Body of pancreas (tissue), 4 donors: ENCODE data around the gene TOMM22. TPM values are rescaled to one million over a fixed set of nuclear protein-coding genes. Genes with fewer than 3 reads are reported as not detected.

Experiments
- ATAC-seq: fragments of 150-250 bp; one replicate; pipeline ENCODE4 v1.9.1; 2016
- DNase-seq, 4 donors: peaks; one replicate each; pipeline ENCODE4 v3.0.0-alpha.2; 2019
- H3K27ac ChIP-seq, 4 donors: fragments of 200-600 bp; sonication (generic); 1 replicate in 3 of 4; 2 replicates in 1 of 4; pipeline versions ENCODE4 v1.5.1 to v1.6.1; 2016 to 2019; ENCODE audit warnings: mild to moderate bottlenecking in 1 of 4, mixed read lengths in 1 of 4, moderate library complexity in 1 of 4
- H3K27me3 ChIP-seq, 2 donors: fragments of 200-600 bp; sonication (generic); one replicate each; pipeline ENCODE4 v1.6.0; 2016; ENCODE audit warnings: mild to moderate bottlenecking in 1 of 2
- H3K36me3 ChIP-seq, 2 donors: fragments of 200-600 bp; sonication (generic); replicated peaks in 1 of 2; 2 replicates each; pipeline ENCODE4 v1.5.1; 2016; ENCODE audit warnings: low read depth in 2 of 2; ENCODE audit not compliant: insufficient read depth in 1 of 2
- H3K4me1 ChIP-seq: fragments of 200-600 bp; sonication (generic); one replicate; pipeline ENCODE4 v1.6.0; 2016
- H3K4me3 ChIP-seq, 2 donors: fragments of 200-600 bp; sonication (generic); 1 replicate in 1 of 2; 2 replicates in 1 of 2; pipeline ENCODE4 v1.5.1; 2016 to 2019
- H3K9me3 ChIP-seq, 3 donors: fragments of 200-600 bp; sonication (generic); 1 replicate in 2 of 3; 2 replicates in 1 of 3; pipeline ENCODE4 v1.5.1; 2016
- POLR2A ChIP-seq, 3 donors: fragments of 450-650 bp; IDR thresholded peaks; one replicate each; pipeline ENCODE4 v1.6.1; 2016; ENCODE audit warnings: antibody characterized with exemption in 3 of 3, mild to moderate bottlenecking in 2 of 3
- WGBS, 2 donors: methylation state at CpG; one replicate each; pipeline ENCODE4 v1.1.5; 2017; 5-methylcytosine and 5-hydroxymethylcytosine counted together
- intact Hi-C: fragments of 100-400 bp; cut with DNase I; formaldehyde crosslinking; loops from one replicate; pipeline ENCODE4 v1.15.1; 2023
- total RNA-seq, 2 donors: library from RNA; depleted of rRNA; stranded (reverse); fragments of >200 nt; gene quantifications; one replicate each; pipeline ENCODE4 v1.1.0, GENCODE V29; 2016
- TF ChIP-seq, protein P1 (sequence below), 7 experiments: fragments of 450-650 bp in 4 of 7; fragments of 200-600 bp in 3 of 7; sonication (generic) in 3 of 7; IDR thresholded peaks; one replicate each; pipeline ENCODE4 v1.5.1; 2016 to 2019; ENCODE audit warnings: antibody characterized with exemption in 7 of 7

Gene TOMM22
- total RNA-seq, 2 donors from 2014 or later, result 16.6 to 21.4 TPM

DNA sequence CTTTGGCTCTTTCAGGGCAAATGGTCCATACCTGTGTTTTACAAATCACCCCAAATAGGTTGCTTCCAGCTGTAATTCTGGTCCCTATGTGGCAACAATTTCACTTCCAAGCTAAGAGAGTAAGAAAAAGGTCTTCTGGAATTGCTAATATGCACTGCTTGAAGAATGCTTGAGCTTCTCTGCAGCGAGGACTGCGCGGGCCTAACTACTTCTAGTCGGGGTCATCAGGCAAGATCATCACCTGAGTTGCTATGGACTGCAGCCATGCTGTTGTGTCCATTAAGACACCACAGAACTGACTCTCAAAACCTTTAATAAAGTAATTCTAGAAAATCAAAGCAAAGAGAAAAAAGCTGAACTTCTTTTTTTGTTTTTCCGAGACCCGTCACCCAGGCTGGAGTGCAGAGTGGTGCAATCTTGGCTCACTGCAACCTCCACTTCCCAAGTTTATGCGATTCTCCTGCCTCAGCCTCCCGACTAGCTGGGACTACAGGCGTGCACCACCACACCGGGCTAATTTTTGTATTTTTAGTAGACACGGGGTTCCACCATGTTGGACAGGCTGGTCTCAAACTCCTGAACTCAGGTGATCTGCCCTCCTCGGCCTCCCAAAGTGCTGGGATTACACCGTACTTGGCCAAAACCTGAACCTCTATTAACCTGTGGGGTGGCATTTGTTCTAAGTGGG lies 16.8 kb downstream of the TOMM22 start:
- no peak overlapping the region for H3K4me3 ChIP-seq
- 89 to 92% methylated on average over 13 of the region's 13 CpGs for WGBS, 2 donors
- H3K27ac ChIP-seq, result peak overlapping the region; percentile 33 to 99 (median 98)
- no peaks in the 10 kb centered on the region for H3K36me3 ChIP-seq
- no peak for DNase-seq
- ATAC-seq, result no peak
- H3K9me3 ChIP-seq, result no peaks in the 10 kb centered on the region
- no peaks in the 10 kb centered on the region for H3K27me3 ChIP-seq
- TF ChIP-seq POLR2A (IDR thresholded peaks at IDR 0.05), result no peak
- TF ChIP-seq, protein P1, sequence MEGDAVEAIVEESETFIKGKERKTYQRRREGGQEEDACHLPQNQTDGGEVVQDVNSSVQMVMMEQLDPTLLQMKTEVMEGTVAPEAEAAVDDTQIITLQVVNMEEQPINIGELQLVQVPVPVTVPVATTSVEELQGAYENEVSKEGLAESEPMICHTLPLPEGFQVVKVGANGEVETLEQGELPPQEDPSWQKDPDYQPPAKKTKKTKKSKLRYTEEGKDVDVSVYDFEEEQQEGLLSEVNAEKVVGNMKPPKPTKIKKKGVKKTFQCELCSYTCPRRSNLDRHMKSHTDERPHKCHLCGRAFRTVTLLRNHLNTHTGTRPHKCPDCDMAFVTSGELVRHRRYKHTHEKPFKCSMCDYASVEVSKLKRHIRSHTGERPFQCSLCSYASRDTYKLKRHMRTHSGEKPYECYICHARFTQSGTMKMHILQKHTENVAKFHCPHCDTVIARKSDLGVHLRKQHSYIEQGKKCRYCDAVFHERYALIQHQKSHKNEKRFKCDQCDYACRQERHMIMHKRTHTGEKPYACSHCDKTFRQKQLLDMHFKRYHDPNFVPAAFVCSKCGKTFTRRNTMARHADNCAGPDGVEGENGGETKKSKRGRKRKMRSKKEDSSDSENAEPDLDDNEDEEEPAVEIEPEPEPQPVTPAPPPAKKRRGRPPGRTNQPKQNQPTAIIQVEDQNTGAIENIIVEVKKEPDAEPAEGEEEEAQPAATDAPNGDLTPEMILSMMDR (IDR thresholded peaks at IDR 0.05), result no peak
- H3K4me1 ChIP-seq, result peaks cover 51% of the 10 kb centered on the region
- intact Hi-C loops, result no loop called here

DNA sequence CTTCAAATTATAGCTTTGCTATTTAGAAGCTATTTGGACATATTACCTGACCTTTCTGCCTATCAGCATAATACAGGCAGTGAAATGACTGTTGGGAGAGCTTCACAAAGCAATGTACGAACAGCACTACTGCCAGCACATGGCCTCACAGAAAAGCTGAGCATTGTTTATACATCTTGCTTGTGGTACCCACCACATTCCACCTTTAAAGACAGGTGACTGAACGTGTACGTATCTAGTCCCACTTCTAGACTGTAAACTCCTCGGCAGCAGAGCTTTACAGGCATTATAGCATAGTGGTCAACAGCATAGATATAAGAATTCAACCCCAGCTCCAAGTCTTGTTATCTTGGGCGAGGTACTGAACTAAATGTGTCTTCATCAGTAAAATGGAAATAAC lies 17.4 kb downstream of the TOMM22 start:
- ATAC-seq (no peak), DNase-seq (no peak)
- peak overlapping the region; percentile 33 to 99 (median 98) for H3K27ac ChIP-seq
- no peaks in the 10 kb centered on the region for H3K27me3 ChIP-seq
- no peaks in the 10 kb centered on the region for H3K36me3 ChIP-seq
- no peaks in the 10 kb centered on the region for H3K9me3 ChIP-seq
- no peak overlapping the region for H3K4me3 ChIP-seq
- intact Hi-C loops, result no loop called here
- no peak for TF ChIP-seq POLR2A (IDR thresholded peaks at IDR 0.05)
- peaks cover 51% of the 10 kb centered on the region for H3K4me1 ChIP-seq
- 25 to 46% methylated on average over 5 of the region's 5 CpGs for WGBS, 2 donors

DNA sequence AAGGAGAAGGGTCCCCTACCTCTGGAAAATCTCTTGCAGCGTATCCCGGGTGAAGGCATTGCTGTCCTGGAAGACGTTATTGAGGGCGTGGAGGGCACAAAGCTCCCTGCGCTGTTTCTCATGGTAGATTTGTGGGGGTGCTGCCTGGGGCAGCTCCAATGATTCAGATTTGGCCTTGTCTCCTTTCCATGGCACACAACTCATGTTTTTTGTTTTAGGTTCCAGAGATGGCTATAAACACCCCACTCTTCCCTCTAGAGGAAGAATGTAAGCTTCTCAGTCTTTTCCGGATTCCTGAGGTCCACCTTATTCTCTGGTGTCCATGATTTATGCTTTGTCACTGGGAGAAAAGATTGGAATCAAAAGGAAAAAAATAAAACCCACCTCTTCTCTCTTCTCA lies 18.0 kb downstream of the TOMM22 start:
- intact Hi-C loops, result no loop called here
- TF ChIP-seq, protein P1 (IDR thresholded peaks at IDR 0.05), result no peak
- TF ChIP-seq POLR2A (IDR thresholded peaks at IDR 0.05), result no peak
- peaks cover 56% of the 10 kb centered on the region for H3K4me1 ChIP-seq
- H3K36me3 ChIP-seq, result no peaks in the 10 kb centered on the region
- peak overlapping the region; percentile 49 to 67 for H3K4me3 ChIP-seq
- H3K27me3 ChIP-seq, result no peaks in the 10 kb centered on the region
- ATAC-seq (no peak), DNase-seq (no peak)
- H3K27ac ChIP-seq, result peak overlapping the region; percentile 33 to 99 (median 98)
- H3K9me3 ChIP-seq, result no peaks in the 10 kb centered on the region
- WGBS, 2 donors, result 11 to 16% methylated on average over 6 of the region's 6 CpGs

DNA sequence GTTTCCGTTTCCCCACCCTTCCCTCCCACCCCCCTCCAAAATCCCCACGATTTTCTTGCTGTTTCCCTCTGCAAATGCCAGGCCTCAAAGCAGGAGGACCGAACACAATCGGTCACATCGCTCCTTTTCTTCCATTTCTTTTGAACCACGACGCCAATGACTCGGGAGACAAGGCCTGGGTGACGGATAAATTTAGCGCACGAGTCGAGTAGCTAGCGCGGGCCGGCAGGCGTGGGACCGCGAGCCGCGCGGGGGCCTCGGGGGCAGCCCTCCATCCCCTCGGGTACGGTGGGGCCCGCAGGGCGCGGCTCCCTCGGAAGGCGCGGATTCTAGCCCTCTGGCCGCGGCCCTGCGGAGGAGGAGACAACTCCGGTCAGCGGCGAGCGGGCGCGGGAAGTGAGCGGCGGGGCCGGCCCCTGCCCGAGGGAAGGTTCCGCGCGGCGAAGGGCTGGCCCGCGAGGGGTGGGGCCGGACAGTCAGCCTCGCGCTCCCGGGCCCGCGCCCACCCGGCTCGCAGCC lies 18.6 kb downstream of the TOMM22 start:
- intact Hi-C loops, result no loop called here
- H3K4me1 ChIP-seq, result peaks cover 60% of the 10 kb centered on the region
- WGBS, 2 donors, result 0% methylated on average over 17 to 49 of the region's 57 CpGs

More for the DNA sequence above, 18.6 kb downstream of the TOMM22 start:
- ATAC-seq (peak; percentile 31), DNase-seq (peak; percentile 67 to 74 (median 69))
- TF ChIP-seq POLR2A (IDR thresholded peaks at IDR 0.05), result no peak
- TF ChIP-seq, protein P1 (IDR thresholded peaks at IDR 0.05), result no peak
- H3K36me3 ChIP-seq, result no peaks in the 10 kb centered on the region
- H3K9me3 ChIP-seq, result no peaks in the 10 kb centered on the region
- no peaks in the 10 kb centered on the region for H3K27me3 ChIP-seq
- peak overlapping the region; percentile 92 to 99 (median 98) for H3K27ac ChIP-seq
- peak overlapping the region; percentile 49 to 67 for H3K4me3 ChIP-seq
